ENCODE results near the gene TBC1D2.

TBC1D2 gene

DNA sequence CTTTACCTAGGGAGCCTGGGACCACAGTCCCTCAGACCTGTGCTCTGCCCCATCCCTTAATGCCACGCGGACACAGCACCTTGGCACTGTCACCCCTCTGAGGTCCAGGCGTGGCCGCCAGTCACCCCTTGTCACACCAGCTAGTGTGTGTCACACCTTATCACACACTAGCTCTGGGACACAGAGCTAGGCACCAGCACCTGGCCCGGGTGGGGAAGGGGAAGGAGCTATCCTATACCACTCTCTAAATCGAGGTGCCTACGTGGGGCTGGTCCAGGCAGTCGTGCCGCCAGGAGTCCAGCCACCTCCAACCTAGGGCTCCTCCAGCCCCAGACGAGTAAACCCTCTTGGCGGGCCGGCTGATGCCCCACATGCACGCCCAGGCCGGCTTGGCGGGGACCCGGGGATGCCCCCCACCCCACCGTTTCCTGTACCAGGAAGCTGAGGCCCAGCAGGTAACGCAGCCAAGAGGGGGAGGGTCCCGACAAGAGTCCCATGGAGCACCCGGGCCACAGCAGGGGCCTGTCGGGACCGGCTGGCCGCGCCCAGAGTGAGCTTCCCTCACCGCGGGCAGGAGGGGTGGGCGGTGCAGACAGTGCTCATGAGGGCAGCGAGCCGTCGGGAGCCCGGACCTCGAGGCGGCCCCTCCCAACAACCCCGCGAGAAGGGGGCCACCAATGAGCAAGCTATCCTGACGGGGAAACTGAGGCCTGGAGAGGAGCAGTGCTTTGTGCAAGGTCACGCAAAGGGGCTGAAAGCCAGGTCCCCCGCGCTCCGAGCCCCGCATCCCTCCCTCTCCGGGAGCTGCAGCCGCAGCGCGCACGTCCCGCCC, 63.6 kb downstream of the TBC1D2 start (continued):
- TF ChIP-seq YY1 (tag by site-specific recombination; IDR thresholded peaks at IDR 0.05) (no peak), ZNF211 (tag by site-specific recombination; IDR thresholded peaks at IDR 0.05; ENCODE audit: low read depth) (no peak), ZNF677 (tag by site-specific recombination; IDR thresholded peaks at IDR 0.05) (no peak), ZSCAN30 (tag by site-specific recombination; IDR thresholded peaks at IDR 0.05) (no peak), ZNF19 (tag by site-specific recombination; IDR thresholded peaks at IDR 0.05; ENCODE audit: low read depth) (no peak), TCF7L2 (IDR thresholded peaks at IDR 0.05; ENCODE audit: borderline replicate concordance, low read depth, low read length) (no peak), SALL2 (tag by site-specific recombination; IDR thresholded peaks at IDR 0.05; ENCODE audit: borderline replicate concordance) (no peak), ZNF585B (tag by site-specific recombination; IDR thresholded peaks at IDR 0.05) (no peak), ZNF350 (tag by site-specific recombination; IDR thresholded peaks at IDR 0.05) (no peak), GLI2 (tag by site-specific recombination; IDR thresholded peaks at IDR 0.05; ENCODE audit: borderline replicate concordance, low read depth) (no peak), ZSCAN16 (tag by site-specific recombination; IDR thresholded peaks at IDR 0.05) (no peak), ZNF132 (tag by site-specific recombination; IDR thresholded peaks at IDR 0.05; ENCODE audit: borderline replicate concordance) (no peak), GLI4 (tag by site-specific recombination; IDR thresholded peaks at IDR 0.05) (no peak), ZNF266 (tag by site-specific recombination; IDR thresholded peaks at IDR 0.05; ENCODE audit: low read depth) (no peak), BCL11A (tag by site-specific recombination; IDR thresholded peaks at IDR 0.05; ENCODE audit: low read depth) (no peak), ZNF707 (tag by site-specific recombination; IDR thresholded peaks at IDR 0.05) (no peak), ZNF792 (tag by site-specific recombination; IDR thresholded peaks at IDR 0.05) (no peak), ZNF48 (tag by site-specific recombination; IDR thresholded peaks at IDR 0.05) (no peak), ZNF37A (tag by site-specific recombination; IDR thresholded peaks at IDR 0.05) (no peak), ZIC2 (tag by site-specific recombination; IDR thresholded peaks at IDR 0.05) (peak; percentile 75), ZNF114 (tag by site-specific recombination; IDR thresholded peaks at IDR 0.05) (no peak), ZNF175 (tag by site-specific recombination; IDR thresholded peaks at IDR 0.05) (no peak)
- TF ChIP-seq, protein P1, sequence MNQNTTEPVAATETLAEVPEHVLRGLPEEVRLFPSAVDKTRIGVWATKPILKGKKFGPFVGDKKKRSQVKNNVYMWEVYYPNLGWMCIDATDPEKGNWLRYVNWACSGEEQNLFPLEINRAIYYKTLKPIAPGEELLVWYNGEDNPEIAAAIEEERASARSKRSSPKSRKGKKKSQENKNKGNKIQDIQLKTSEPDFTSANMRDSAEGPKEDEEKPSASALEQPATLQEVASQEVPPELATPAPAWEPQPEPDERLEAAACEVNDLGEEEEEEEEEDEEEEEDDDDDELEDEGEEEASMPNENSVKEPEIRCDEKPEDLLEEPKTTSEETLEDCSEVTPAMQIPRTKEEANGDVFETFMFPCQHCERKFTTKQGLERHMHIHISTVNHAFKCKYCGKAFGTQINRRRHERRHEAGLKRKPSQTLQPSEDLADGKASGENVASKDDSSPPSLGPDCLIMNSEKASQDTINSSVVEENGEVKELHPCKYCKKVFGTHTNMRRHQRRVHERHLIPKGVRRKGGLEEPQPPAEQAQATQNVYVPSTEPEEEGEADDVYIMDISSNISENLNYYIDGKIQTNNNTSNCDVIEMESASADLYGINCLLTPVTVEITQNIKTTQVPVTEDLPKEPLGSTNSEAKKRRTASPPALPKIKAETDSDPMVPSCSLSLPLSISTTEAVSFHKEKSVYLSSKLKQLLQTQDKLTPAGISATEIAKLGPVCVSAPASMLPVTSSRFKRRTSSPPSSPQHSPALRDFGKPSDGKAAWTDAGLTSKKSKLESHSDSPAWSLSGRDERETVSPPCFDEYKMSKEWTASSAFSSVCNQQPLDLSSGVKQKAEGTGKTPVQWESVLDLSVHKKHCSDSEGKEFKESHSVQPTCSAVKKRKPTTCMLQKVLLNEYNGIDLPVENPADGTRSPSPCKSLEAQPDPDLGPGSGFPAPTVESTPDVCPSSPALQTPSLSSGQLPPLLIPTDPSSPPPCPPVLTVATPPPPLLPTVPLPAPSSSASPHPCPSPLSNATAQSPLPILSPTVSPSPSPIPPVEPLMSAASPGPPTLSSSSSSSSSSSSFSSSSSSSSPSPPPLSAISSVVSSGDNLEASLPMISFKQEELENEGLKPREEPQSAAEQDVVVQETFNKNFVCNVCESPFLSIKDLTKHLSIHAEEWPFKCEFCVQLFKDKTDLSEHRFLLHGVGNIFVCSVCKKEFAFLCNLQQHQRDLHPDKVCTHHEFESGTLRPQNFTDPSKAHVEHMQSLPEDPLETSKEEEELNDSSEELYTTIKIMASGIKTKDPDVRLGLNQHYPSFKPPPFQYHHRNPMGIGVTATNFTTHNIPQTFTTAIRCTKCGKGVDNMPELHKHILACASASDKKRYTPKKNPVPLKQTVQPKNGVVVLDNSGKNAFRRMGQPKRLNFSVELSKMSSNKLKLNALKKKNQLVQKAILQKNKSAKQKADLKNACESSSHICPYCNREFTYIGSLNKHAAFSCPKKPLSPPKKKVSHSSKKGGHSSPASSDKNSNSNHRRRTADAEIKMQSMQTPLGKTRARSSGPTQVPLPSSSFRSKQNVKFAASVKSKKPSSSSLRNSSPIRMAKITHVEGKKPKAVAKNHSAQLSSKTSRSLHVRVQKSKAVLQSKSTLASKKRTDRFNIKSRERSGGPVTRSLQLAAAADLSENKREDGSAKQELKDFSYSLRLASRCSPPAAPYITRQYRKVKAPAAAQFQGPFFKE (tag by site-specific recombination; IDR thresholded peaks at IDR 0.05; ENCODE audit: borderline replicate concordance): no peak
- TF ChIP-seq, protein P2, sequence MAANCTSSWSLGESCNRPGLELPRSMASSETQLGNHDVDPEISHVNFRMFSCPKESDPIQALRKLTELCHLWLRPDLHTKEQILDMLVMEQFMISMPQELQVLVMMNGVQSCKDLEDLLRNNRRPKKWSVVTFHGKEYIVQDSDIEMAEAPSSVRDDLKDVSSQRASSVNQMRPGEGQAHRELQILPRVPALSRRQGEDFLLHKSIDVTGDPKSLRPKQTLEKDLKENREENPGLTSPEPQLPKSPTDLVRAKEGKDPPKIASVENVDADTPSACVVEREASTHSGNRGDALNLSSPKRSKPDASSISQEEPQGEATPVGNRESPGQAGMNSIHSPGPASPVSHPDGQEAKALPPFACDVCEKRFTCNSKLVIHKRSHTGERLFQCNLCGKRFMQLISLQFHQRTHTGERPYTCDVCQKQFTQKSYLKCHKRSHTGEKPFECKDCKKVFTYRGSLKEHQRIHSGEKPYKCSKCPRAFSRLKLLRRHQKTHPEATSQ (tag by site-specific recombination; IDR thresholded peaks at IDR 0.05): no peak
- TF ChIP-seq, protein P3, sequence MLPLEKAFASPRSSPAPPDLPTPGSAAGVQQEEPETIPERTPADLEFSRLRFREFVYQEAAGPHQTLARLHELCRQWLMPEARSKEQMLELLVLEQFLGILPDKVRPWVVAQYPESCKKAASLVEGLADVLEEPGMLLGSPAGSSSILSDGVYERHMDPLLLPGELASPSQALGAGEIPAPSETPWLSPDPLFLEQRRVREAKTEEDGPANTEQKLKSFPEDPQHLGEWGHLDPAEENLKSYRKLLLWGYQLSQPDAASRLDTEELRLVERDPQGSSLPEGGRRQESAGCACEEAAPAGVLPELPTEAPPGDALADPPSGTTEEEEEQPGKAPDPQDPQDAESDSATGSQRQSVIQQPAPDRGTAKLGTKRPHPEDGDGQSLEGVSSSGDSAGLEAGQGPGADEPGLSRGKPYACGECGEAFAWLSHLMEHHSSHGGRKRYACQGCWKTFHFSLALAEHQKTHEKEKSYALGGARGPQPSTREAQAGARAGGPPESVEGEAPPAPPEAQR (tag by site-specific recombination; IDR thresholded peaks at IDR 0.05): no peak
- TF ChIP-seq, protein P4, sequence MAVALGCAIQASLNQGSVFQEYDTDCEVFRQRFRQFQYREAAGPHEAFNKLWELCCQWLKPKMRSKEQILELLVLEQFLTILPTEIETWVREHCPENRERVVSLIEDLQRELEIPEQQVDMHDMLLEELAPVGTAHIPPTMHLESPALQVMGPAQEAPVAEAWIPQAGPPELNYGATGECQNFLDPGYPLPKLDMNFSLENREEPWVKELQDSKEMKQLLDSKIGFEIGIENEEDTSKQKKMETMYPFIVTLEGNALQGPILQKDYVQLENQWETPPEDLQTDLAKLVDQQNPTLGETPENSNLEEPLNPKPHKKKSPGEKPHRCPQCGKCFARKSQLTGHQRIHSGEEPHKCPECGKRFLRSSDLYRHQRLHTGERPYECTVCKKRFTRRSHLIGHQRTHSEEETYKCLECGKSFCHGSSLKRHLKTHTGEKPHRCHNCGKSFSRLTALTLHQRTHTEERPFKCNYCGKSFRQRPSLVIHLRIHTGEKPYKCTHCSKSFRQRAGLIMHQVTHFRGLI (tag by site-specific recombination; IDR thresholded peaks at IDR 0.05): peak; percentile 58
- TF ChIP-seq, protein P5, sequence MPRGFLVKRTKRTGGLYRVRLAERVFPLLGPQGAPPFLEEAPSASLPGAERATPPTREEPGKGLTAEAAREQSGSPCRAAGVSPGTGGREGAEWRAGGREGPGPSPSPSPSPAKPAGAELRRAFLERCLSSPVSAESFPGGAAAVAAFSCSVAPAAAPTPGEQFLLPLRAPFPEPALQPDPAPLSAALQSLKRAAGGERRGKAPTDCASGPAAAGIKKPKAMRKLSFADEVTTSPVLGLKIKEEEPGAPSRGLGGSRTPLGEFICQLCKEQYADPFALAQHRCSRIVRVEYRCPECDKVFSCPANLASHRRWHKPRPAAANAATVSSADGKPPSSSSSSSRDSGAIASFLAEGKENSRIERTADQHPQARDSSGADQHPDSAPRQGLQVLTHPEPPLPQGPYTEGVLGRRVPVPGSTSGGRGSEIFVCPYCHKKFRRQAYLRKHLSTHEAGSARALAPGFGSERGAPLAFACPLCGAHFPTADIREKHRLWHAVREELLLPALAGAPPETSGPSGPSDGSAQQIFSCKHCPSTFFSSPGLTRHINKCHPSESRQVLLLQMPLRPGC (tag by site-specific recombination; IDR thresholded peaks at IDR 0.05): no peak
